HL-60 (cell line): ENCODE data around the gene TIMM50.

ENCODE experiments used
- CTCF ChIP-seq: IDR thresholded peaks from one replicate; pipeline ENCODE4 v1.5.1; 2011; ENCODE audit warnings: low read length, control low read depth, inconsistent platforms; ENCODE audit not compliant: insufficient read depth
- GABPA ChIP-seq: IDR thresholded peaks from 2 replicates; pipeline ENCODE4 v1.6.1; 2012; ENCODE audit warnings: low read depth
- POLR2AphosphoS5 ChIP-seq: IDR thresholded peaks from 2 replicates; pipeline ENCODE4 v1.6.1; 2012; ENCODE audit warnings: low read depth
- REST ChIP-seq: IDR thresholded peaks from 2 replicates; pipeline ENCODE4 v1.6.1; 2012; ENCODE audit warnings: low read depth; ENCODE audit not compliant: insufficient replicate concordance

DNA sequence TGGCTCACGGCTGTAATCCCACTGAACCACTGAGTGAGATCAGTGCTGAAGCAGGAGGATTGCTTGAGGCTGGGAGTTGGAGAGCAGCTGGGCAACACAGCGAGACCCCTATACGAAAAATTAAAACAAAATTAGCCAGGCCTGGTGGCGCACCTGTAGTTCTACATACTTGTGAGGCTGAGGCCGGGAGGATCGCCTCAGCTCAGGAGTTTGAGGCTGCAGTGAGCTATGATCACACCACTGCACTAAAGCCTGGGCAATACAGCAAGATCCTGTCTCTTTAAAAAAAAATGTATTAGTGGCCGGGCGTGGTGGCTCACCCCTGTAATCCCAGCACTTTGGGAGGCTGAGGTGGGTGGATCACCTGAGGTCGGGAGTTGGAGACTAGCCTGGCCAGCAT, 28.0 kb downstream of the TIMM50 start:
- TF ChIP-seq CTCF (no peak), POLR2AphosphoS5 (no peak), GABPA (no peak), REST (no peak)
